Ascending aorta (tissue), 2 donors: ENCODE data around the gene OR6N2. TPM values are rescaled to one million over a fixed set of nuclear protein-coding genes. Genes with fewer than 3 reads are reported as not detected.

Experiments used
- DNase-seq, 2 donors: peaks; one replicate each; pipeline ENCODE4 v3.0.0-alpha.2; 2019; ENCODE audit warnings: low spot score in 2 of 2
- H3K27ac ChIP-seq, 2 donors: fragments of 200-600 bp; sonication (generic); one replicate each; pipeline ENCODE4 v1.5.1; 2016 to 2017; ENCODE audit warnings: mild to moderate bottlenecking in 1 of 2
- H3K27me3 ChIP-seq: fragments of 200-600 bp; sonication (generic); one replicate; pipeline ENCODE4 v1.5.1; 2017
- H3K36me3 ChIP-seq, 2 donors: fragments of 200-600 bp; sonication (generic); one replicate each; pipeline ENCODE4 v1.5.1; 2016
- H3K4me1 ChIP-seq, 2 donors: fragments of 200-600 bp; sonication (generic); one replicate each; pipeline ENCODE4 v1.5.1; 2016 to 2017; ENCODE audit warnings: mild to moderate bottlenecking in 1 of 2
- H3K4me3 ChIP-seq, 2 donors: fragments of 200-600 bp; sonication (generic); one replicate each; pipeline ENCODE4 v1.5.1; 2016 to 2017; ENCODE audit warnings: mild to moderate bottlenecking in 1 of 2
- H3K9me3 ChIP-seq, 2 donors: fragments of 200-600 bp; sonication (generic); one replicate each; pipeline ENCODE4 v1.5.1; 2016
- CTCF ChIP-seq, 3 experiments: fragments of 200-600 bp in 2 of 3; fragments of 450-650 bp in 1 of 3; sonication (generic) in 2 of 3; IDR thresholded peaks; one replicate each; pipeline ENCODE4 v1.5.1; 2016 to 2019; ENCODE audit warnings: antibody characterized with exemption in 3 of 3, mild to moderate bottlenecking in 1 of 3, moderate library complexity in 1 of 3
- intact Hi-C: fragments of 100-400 bp; cut with DNase I; formaldehyde crosslinking; loops from one replicate; pipeline ENCODE4 v1.15.1; 2023
- total RNA-seq: library from RNA; depleted of rRNA; stranded (reverse); fragments of >200 nt; gene quantifications from one replicate; pipeline ENCODE4 v1.1.0, GENCODE V29; 2016

OR6N2 gene
- total RNA-seq, 1 donor from 2014 or later = not detected

DNA sequence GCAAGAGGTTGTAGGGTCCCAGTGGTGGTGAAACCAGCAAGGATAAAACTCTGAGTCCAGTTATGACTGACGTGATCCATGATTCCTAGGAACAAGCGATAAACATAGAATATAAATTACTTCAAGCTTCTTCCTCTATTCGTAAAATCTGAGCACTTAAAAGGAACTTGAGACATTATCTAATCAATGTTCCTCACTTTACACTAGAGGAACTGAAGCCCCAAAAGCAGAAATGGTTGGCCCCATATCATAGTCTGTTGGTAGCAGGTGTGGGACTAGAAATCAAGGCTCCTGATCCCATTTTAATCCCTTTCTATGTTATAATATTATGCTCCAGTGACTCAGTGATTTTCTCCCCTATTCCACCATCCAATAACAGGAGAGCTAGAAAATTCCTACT is 28.3 kb upstream of the OR6N2 start:
- Histone ChIP-seq H3K27me3 (no peaks in the 10 kb centered on the region), H3K4me3 (no peak overlapping the region), H3K9me3 (no peaks in the 10 kb centered on the region), H3K36me3 (no peaks in the 10 kb centered on the region), H3K4me1 (no peaks in the 10 kb centered on the region), H3K27ac (no peak overlapping the region)
- intact Hi-C loops = no loop called here
- no peak for TF ChIP-seq CTCF (IDR thresholded peaks at IDR 0.05)
- DNase-seq = no peak

DNA sequence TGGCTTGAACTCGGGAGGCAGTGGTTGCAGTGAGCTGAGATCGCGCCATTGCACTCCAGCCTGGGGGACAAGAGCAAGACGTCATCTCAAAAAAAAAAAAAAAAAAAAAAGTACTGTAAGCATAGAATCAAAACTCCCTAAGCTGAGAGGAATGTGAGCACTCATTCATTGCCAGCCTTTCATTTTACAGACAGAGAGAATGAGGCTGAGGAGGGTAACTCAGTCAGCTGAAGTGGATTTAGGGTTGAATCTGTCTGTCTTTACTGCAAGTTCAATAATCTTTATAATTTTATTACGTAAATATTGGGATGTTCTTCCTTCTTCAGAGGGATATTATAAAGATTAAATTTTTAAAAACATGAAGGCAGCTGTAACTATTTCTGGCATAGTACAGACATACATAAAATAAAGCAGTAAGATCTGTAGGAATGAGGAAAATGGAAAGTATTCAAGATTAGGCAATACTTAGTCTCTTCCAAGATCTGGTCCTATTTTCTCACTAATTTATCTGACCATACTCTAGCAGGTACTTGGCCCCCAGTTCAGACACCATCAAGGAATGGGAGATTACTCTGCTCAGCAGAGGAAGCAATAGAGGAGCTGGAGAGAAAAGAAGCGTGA is 26.0 kb upstream of the OR6N2 start:
- TF ChIP-seq CTCF (IDR thresholded peaks at IDR 0.05) = no peak
- intact Hi-C loops = no loop called here
- DNase-seq = no peak
- Histone ChIP-seq H3K27me3 (no peaks in the 10 kb centered on the region), H3K36me3 (no peaks in the 10 kb centered on the region), H3K9me3 (no peaks in the 10 kb centered on the region), H3K27ac (no peak overlapping the region), H3K4me3 (no peak overlapping the region), H3K4me1 (no peaks in the 10 kb centered on the region)

- H3K4me1 ChIP-seq = no peaks in the 10 kb centered on the region
- no peaks in the 10 kb centered on the region for H3K36me3 ChIP-seq
- H3K4me3 ChIP-seq = no peak overlapping the region
- intact Hi-C loops = no loop called here
- TF ChIP-seq CTCF (IDR thresholded peaks at IDR 0.05) = no peak
- DNase-seq = no peak
- H3K9me3 ChIP-seq = no peaks in the 10 kb centered on the region
- H3K27ac ChIP-seq = no peak overlapping the region
- no peaks in the 10 kb centered on the region for H3K27me3 ChIP-seq
Observed at GRCh38 chr1:158803678-158804077, 22.7 kb upstream of the OR6N2 start.

- Histone ChIP-seq H3K9me3 (no peaks in the 10 kb centered on the region), H3K27me3 (no peaks in the 10 kb centered on the region), H3K27ac (no peak overlapping the region), H3K36me3 (no peaks in the 10 kb centered on the region), H3K4me3 (no peak overlapping the region), H3K4me1 (no peaks in the 10 kb centered on the region)
- intact Hi-C loops = no loop called here
- no peak for TF ChIP-seq CTCF (IDR thresholded peaks at IDR 0.05)
- DNase-seq = no peak
Observed at GRCh38 chr1:158801396-158801795, 20.4 kb upstream of the OR6N2 start.

DNA sequence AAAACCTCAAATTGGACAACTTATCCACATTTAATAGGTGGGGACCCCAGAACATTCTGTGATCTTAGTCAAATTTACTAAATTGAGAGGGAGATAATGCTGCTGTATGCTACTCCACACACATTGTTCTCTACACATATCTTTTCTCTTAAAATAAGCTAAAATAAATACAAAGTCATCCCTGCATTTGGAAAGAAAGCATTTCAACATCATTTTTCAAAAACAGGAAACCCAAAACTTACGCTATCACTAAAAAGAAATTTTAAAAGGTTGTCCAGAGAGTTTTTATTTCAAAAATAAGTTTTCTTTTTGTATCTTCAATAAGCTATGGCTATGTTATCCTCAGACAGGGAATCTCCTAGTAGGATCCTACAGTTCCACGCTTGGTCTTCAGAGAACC is 19.5 kb upstream of the OR6N2 start:
- Histone ChIP-seq H3K4me3 (no peak overlapping the region), H3K27ac (no peak overlapping the region), H3K27me3 (no peaks in the 10 kb centered on the region), H3K9me3 (no peaks in the 10 kb centered on the region), H3K4me1 (no peaks in the 10 kb centered on the region), H3K36me3 (no peaks in the 10 kb centered on the region)
- no peak for DNase-seq
- intact Hi-C loops = no loop called here
- no peak for TF ChIP-seq CTCF (IDR thresholded peaks at IDR 0.05)

DNA sequence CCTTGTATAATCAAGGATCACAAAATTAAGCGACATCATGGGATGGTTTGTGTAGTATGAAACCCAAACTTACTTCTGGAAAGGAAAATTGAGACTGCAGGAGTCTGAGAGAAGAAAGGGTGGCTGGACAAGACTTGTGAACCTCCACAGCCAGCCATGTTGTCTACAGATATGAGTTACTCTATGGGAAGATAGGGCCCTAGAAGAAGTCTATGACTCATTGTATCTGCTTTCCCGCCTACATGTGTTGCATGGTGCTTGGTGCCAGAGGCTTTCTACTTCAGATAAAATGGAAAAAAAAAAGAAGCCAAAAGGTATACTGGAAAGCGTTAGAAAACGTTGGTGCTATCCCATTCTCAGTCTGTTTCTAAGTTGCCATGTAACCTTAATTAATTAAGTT is 18.7 kb upstream of the OR6N2 start:
- intact Hi-C loops = no loop called here
- Histone ChIP-seq H3K36me3 (no peaks in the 10 kb centered on the region), H3K27ac (no peak overlapping the region), H3K27me3 (no peaks in the 10 kb centered on the region), H3K9me3 (no peaks in the 10 kb centered on the region), H3K4me1 (no peaks in the 10 kb centered on the region), H3K4me3 (no peak overlapping the region)
- no peak for TF ChIP-seq CTCF (IDR thresholded peaks at IDR 0.05)
- DNase-seq = no peak
